Panc1 (cell line): ENCODE data around the gene PMF1.

ENCODE experiments used
- CTCF ChIP-seq: fragments of 450-650 bp; IDR thresholded peaks from 2 replicates; pipeline ENCODE4 v1.5.1; 2017; ENCODE audit warnings: mild to moderate bottlenecking
- POLR2AphosphoS5 ChIP-seq: IDR thresholded peaks from 2 replicates; pipeline ENCODE4 v1.6.1; 2012; ENCODE audit warnings: mild to moderate bottlenecking, low read depth, low read length, moderate library complexity
- SIN3A ChIP-seq: IDR thresholded peaks from 2 replicates; pipeline ENCODE4 v1.6.1; 2012; ENCODE audit warnings: low read depth, mild to moderate bottlenecking, low read length, moderate library complexity, borderline replicate concordance; ENCODE audit not compliant: insufficient read depth
- TCF7L2 ChIP-seq: IDR thresholded peaks from 2 replicates; pipeline ENCODE4 v1.6.1; 2011; ENCODE audit warnings: mild to moderate bottlenecking, low read depth, low read length, inconsistent platforms

GRCh38 chr1:156172696-156173470 is 39.9 kb upstream of the PMF1 start:
- no peak for TF ChIP-seq CTCF
- TF ChIP-seq POLR2AphosphoS5, result no peak
- no peak for TF ChIP-seq TCF7L2
- TF ChIP-seq SIN3A, result no peak
